B cell (primary cell): Measurements from ENCODE around the gene MFGE8. TPM values are rescaled to one million over a fixed set of nuclear protein-coding genes. Genes with fewer than 3 reads are reported as not detected.

Source experiments
- ATAC-seq: fragments of 200-7000 bp; cut with Tn5 transposase; one replicate; pipeline ENCODE4 v1.10.0; 2021; ENCODE audit warnings: low read depth, mild to moderate bottlenecking, moderate number of reproducible peaks, moderate library complexity
- CTCF ChIA-PET: fragments of 350-600 bp; sonication (Branson Sonifier 250); formaldehyde crosslinking; loops from one replicate; lab custom pipeline; 2021; ENCODE audit warnings: antibody characterized with exemption, inconsistent platforms; lab: Charles Lee
- POLR2A ChIA-PET: fragments of 350-600 bp; sonication (Branson Sonifier 250); formaldehyde crosslinking; loops from one replicate; lab custom pipeline; 2021; ENCODE audit warnings: antibody characterized with exemption; lab: Charles Lee
- DNase-seq: peaks from one replicate; pipeline ENCODE4 v3.0.0; 2013
- H2AFZ ChIP-seq: 2 replicates; pipeline ENCODE4 v1.6.1; 2012; ENCODE audit warnings: mild to moderate bottlenecking, low read depth, low read length; ENCODE audit not compliant: insufficient read depth, poor library complexity, severe bottlenecking
- H3K27ac ChIP-seq, 2 donors: 1 replicate in 1 of 2; 2 replicates in 1 of 2; pipeline ENCODE4 v1.5.1; 2012 to 2013; ENCODE audit warnings: low read length in 2 of 2, mild to moderate bottlenecking in 2 of 2, moderate library complexity in 1 of 2
- H3K27me3 ChIP-seq, 4 experiments: fragments of 200-600 bp in 1 of 4; sonication (generic) in 1 of 4; replicated peaks in 1 of 4; 1 replicate in 2 of 4; 2 replicates in 2 of 4; pipeline versions ENCODE4 v1.6.1 to v1.7.0; 2013 to 2016; ENCODE audit warnings: low read length in 3 of 4, mild to moderate bottlenecking in 2 of 4, mixed read lengths in 1 of 4, moderate library complexity in 1 of 4; ENCODE audit not compliant: insufficient read depth in 4 of 4, control insufficient read depth in 3 of 4; ENCODE audit errors: control extremely low read depth in 1 of 4
- H3K36me3 ChIP-seq, 2 experiments: replicated peaks in 1 of 2; 1 replicate in 1 of 2; 2 replicates in 1 of 2; pipeline versions ENCODE4 v1.6.1 to v1.7.1; 2013; ENCODE audit warnings: low read length in 1 of 2; ENCODE audit not compliant: insufficient read depth in 2 of 2, control insufficient read depth in 1 of 2; ENCODE audit errors: control extremely low read depth in 1 of 2, extremely low read depth in 1 of 2
- H3K4me1 ChIP-seq, 2 donors: fragments of 200-600 bp in 1 of 2; sonication (generic) in 1 of 2; 1 replicate in 1 of 2; 2 replicates in 1 of 2; pipeline versions ENCODE4 v1.5.1 to v1.6.1; 2013 to 2017; ENCODE audit warnings: low read length in 2 of 2; ENCODE audit not compliant: control insufficient read depth in 2 of 2, insufficient read depth in 2 of 2
- H3K4me2 ChIP-seq: replicated peaks from 2 replicates; pipeline ENCODE3; 2012; ENCODE audit warnings: mild to moderate bottlenecking, low read depth, low read length; ENCODE audit not compliant: poor library complexity, severe bottlenecking
- H3K4me3 ChIP-seq, 5 experiments: fragments of 200-600 bp in 1 of 5; sonication (generic) in 1 of 5; 1 replicate in 3 of 5; 2 replicates in 2 of 5; pipeline versions ENCODE4 v1.5.1 to v1.7.0; 2011 to 2016; ENCODE audit warnings: low read length in 4 of 5, mild to moderate bottlenecking in 4 of 5, low read depth in 2 of 5, control low read depth in 1 of 5, moderate library complexity in 1 of 5; ENCODE audit not compliant: insufficient read depth in 1 of 5; ENCODE audit errors: control extremely low read depth in 1 of 5, extremely low read depth in 1 of 5
- H3K79me2 ChIP-seq: fragments of 200-600 bp; sonication (generic); one replicate; pipeline ENCODE4 v1.6.0; 2016; ENCODE audit warnings: low read length; ENCODE audit not compliant: control insufficient read depth, insufficient read depth
- H3K9ac ChIP-seq: fragments of 200-600 bp; sonication (generic); 2 replicates; pipeline ENCODE4 v1.6.1; 2017; ENCODE audit warnings: mild to moderate bottlenecking, low read length, moderate library complexity
- H3K9me3 ChIP-seq, 3 donors: one replicate each; pipeline versions ENCODE4 v1.6.1 to v1.7.1; 2013; ENCODE audit warnings: low read length in 2 of 3; ENCODE audit not compliant: control insufficient read depth in 2 of 3, insufficient read depth in 1 of 3; ENCODE audit errors: control extremely low read depth in 1 of 3
- H4K20me1 ChIP-seq: 2 replicates; pipeline ENCODE4 v1.6.0; 2012; ENCODE audit warnings: mild to moderate bottlenecking, low read length; ENCODE audit not compliant: insufficient read depth, control insufficient read depth, poor library complexity, severe bottlenecking
- H3K27ac Mint-ChIP-seq: one replicate; pipeline ENCODE4 v1.8.0; 2021; ENCODE audit warnings: mixed read lengths
- H3K27me3 Mint-ChIP-seq: one replicate; pipeline ENCODE4 v1.8.0; 2021; ENCODE audit warnings: mixed read lengths
- H3K4me1 Mint-ChIP-seq: one replicate; pipeline ENCODE4 v1.8.0; 2021; ENCODE audit warnings: mixed read lengths
- H3K4me3 Mint-ChIP-seq: one replicate; pipeline ENCODE4 v1.8.0; 2021; ENCODE audit warnings: mixed read lengths
- H3K9me3 Mint-ChIP-seq: one replicate; pipeline ENCODE4 v1.8.0; 2022; ENCODE audit warnings: mixed read lengths; ENCODE audit not compliant: insufficient read depth
- EZH2 ChIP-seq: IDR thresholded peaks from 2 replicates; pipeline ENCODE4 v1.6.1; 2012; ENCODE audit warnings: borderline replicate concordance, low read depth, mild to moderate bottlenecking, moderate library complexity, low read length; ENCODE audit not compliant: insufficient read depth, poor library complexity, severe bottlenecking
- WGBS: methylation state at CpG from one replicate; pipeline ENCODE4 v1.1.5; 2013; ENCODE audit warnings: missing lambda C conversion rate; ENCODE audit not compliant: insufficient coverage; 5-methylcytosine and 5-hydroxymethylcytosine counted together
- intact Hi-C: fragments of 100-400 bp; cut with micrococcal nuclease; formaldehyde crosslinking; loops from one replicate; pipeline ENCODE4 v1.10.0; 2022
- polyA plus RNA-seq: library from polyadenylated mRNA; depleted of rRNA; stranded (reverse); fragments of >200 nt; gene quantifications from 2 replicates; pipeline ENCODE4 v1.2.3, GENCODE V29; 2012
- total RNA-seq, 2 donors: library from RNA; stranded (reverse); fragments of 120-200 nt in 1 of 2; gene quantifications; 1 replicate in 1 of 2; 2 replicates in 1 of 2; pipeline versions ENCODE4 v1.2.3 to v1.2.4, GENCODE V29; 2013 to 2022
- TF ChIP-seq, protein P1 (sequence below): fragments of 200-600 bp; IDR thresholded peaks from one replicate; pipeline ENCODE4 v1.8.0; 2022; ENCODE audit warnings: antibody characterized with exemption, mild to moderate bottlenecking

Gene MFGE8
- total and polyA plus RNA-seq, 2 donors (not counting 1 experiment from before 2014, with no cell fraction given), result 18.9 to 28.8 TPM

DNA sequence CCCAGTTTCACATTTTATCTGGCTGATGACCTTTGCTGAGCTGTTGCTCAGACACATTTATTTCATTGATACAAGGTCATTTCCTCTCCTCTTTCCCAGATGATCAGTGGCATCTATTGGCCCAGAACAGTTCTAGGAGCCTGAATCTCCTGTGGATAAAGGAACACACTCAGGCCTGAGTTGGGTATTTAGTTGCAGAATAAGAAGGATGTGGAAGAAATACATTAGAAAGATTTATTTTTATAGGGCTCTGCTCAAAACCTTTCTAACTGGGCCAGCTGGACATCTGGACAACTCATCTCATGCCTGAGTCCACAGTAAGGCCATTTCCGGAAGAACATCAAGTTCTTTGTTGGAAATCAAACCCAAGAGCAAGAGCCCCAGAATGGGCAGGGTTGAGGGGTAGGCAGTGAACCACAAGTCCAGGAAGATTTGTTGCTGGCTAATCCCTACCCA, 19.7 kb upstream of the MFGE8 start:
- ChIA-PET CTCF (no interaction called here), POLR2A (no interaction called here)
- Histone ChIP-seq H3K4me3 (no peak overlapping the region), H3K9me3 (peaks cover 0 to 9% (median 7%) of the 10 kb centered on the region in 3 donors), H3K79me2 (no peaks in the 10 kb centered on the region), H3K4me1 (no peaks in the 10 kb centered on the region), H3K27ac (no peak overlapping the region), H3K9ac (no peak overlapping the region), H3K4me2 (no peak overlapping the region), H3K27me3 (peaks cover 0 to 13% (median 4%) of the 10 kb centered on the region in 4 experiments), H2AFZ (no peak overlapping the region), H4K20me1 (no peaks in the 10 kb centered on the region), H3K36me3 (no peaks in the 10 kb centered on the region)
- H3K9me3 Mint-ChIP-seq, result peaks cover 2% of the 10 kb centered on the region
- TF ChIP-seq, protein P1, sequence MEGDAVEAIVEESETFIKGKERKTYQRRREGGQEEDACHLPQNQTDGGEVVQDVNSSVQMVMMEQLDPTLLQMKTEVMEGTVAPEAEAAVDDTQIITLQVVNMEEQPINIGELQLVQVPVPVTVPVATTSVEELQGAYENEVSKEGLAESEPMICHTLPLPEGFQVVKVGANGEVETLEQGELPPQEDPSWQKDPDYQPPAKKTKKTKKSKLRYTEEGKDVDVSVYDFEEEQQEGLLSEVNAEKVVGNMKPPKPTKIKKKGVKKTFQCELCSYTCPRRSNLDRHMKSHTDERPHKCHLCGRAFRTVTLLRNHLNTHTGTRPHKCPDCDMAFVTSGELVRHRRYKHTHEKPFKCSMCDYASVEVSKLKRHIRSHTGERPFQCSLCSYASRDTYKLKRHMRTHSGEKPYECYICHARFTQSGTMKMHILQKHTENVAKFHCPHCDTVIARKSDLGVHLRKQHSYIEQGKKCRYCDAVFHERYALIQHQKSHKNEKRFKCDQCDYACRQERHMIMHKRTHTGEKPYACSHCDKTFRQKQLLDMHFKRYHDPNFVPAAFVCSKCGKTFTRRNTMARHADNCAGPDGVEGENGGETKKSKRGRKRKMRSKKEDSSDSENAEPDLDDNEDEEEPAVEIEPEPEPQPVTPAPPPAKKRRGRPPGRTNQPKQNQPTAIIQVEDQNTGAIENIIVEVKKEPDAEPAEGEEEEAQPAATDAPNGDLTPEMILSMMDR, result no peak
- TF ChIP-seq EZH2, result no peak
- DNase-seq (no peak), ATAC-seq (no peak)
- peaks cover 52% of the 10 kb centered on the region for H3K27me3 Mint-ChIP-seq
- intact Hi-C loops, result no loop called here
- no peak overlapping the region for H3K27ac Mint-ChIP-seq
- no peaks in the 10 kb centered on the region for H3K4me1 Mint-ChIP-seq
- no peak overlapping the region for H3K4me3 Mint-ChIP-seq
- WGBS, result no CpG with 5 or more reads among the region's 1 CpG

DNA sequence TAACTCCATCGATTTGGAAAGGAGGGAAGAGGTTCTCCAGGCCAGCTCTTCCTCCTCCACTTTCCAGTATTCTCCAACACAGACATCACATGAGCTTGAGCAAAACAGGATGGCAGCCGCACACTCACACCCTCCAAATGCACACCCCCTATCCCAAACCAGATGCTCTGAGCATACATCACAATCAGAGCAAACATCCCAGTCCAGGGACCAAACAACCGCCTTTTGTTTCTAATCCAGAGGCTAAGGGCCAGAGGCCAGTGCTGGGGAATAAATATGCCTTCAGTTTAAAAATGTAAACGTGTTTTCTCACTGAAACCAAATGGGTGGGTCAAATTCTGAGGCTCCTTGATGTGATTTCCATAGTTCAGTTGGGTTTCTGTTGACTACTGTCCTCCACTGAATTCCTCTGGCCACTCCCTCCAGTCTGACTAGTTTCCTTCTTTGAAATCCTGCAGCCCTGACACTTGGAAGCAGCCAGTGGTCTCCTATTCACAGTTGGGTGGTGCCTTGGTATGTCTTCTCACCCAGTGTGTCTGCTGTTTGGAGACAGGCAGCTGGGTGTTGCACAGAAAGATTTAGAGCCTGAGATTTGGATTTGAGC, 19.2 kb upstream of the MFGE8 start:
- POLR2A ChIA-PET, result no interaction called here
- Histone ChIP-seq H3K27me3 (peaks cover 0 to 13% (median 4%) of the 10 kb centered on the region in 4 experiments), H3K27ac (no peak overlapping the region), H4K20me1 (no peaks in the 10 kb centered on the region), H3K36me3 (no peaks in the 10 kb centered on the region), H3K9me3 (peaks cover 0 to 12% (median 7%) of the 10 kb centered on the region in 3 donors), H3K79me2 (no peaks in the 10 kb centered on the region), H2AFZ (no peak overlapping the region), H3K4me3 (no peak overlapping the region), H3K4me1 (no peaks in the 10 kb centered on the region), H3K9ac (no peak overlapping the region), H3K4me2 (no peak overlapping the region)
- TF ChIP-seq, protein P1, result no peak
- no peak for TF ChIP-seq EZH2
- ATAC-seq, result no peak
- no peak for DNase-seq
- peaks cover 52% of the 10 kb centered on the region for H3K27me3 Mint-ChIP-seq
- WGBS, result 100% methylated on average over 2 of the region's 4 CpGs
- H3K9me3 Mint-ChIP-seq, result peaks cover 2% of the 10 kb centered on the region
- CTCF ChIA-PET, result no interaction called here
- H3K4me3 Mint-ChIP-seq, result no peak overlapping the region
- intact Hi-C loops, result no loop called here
- no peaks in the 10 kb centered on the region for H3K4me1 Mint-ChIP-seq
- H3K27ac Mint-ChIP-seq, result no peak overlapping the region
